ENCODE data around the gene FAXDC2. TPM values are rescaled to one million over a fixed set of nuclear protein-coding genes. Genes with fewer than 3 reads are reported as not detected.
A peak's percentile ranks its signal among the peaks of the same experiment; 100 is the strongest.

Gene FAXDC2
- total and polyA plus RNA-seq, 5 donors from 2014 or later, result 0.21 to 4.0 (median 0.40) TPM; not detected in 2

DNA sequence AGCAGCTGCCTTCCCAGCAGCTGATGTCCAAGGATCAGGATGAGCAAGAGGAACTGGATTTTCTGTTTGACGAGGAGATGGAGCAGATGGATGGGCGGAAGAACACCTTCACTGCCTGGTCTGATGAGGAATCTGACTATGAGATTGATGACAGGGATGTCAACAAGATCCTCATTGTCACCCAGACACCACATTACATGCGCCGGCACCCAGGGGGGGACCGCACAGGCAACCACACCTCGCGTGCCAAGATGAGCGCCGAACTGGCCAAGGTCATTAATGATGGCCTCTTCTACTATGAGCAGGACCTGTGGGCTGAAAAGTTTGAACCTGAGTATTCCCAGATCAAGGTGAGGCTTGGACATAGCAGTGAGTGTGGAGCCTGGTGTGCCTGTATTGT, 48.4 kb downstream of the FAXDC2 start:
- H3K27ac Mint-ChIP-seq, result peak overlapping the region in 2 of 3 donors; percentile 47 to 49
- Histone ChIP-seq H3K4me3 (ENCODE audit: low read depth, low read length) (no peak overlapping the region), H3K36me3 (ENCODE audit: control insufficient read depth, insufficient read depth, low read length) (peaks cover 90% of the 10 kb centered on the region), H3K9me3 (ENCODE audit: control insufficient read depth in 2 of 2, low read length in 2 of 2) (no peaks in the 10 kb centered on the region), H3K27ac (ENCODE audit: insufficient read depth, low read length, poor library complexity, severe bottlenecking) (no peak overlapping the region), H3K27me3 (ENCODE audit: control insufficient read depth, insufficient read depth, low read length) (no peaks in the 10 kb centered on the region), H3K4me1 (ENCODE audit: control insufficient read depth, insufficient read depth, low read length, poor library complexity, severe bottlenecking) (no peaks in the 10 kb centered on the region)
- H3K4me3 Mint-ChIP-seq, result no peak overlapping the region
- H3K27me3 Mint-ChIP-seq, result no peaks in the 10 kb centered on the region
- H3K36me3 Mint-ChIP-seq, result peaks cover 70% of the 10 kb centered on the region
- DNase-seq (no peak), ATAC-seq (ENCODE audit: low read depth in 2 of 2) (no peak)
- H3K9me3 Mint-ChIP-seq, result no peaks in the 10 kb centered on the region
- no peaks in the 10 kb centered on the region for H3K4me1 Mint-ChIP-seq

DNA sequence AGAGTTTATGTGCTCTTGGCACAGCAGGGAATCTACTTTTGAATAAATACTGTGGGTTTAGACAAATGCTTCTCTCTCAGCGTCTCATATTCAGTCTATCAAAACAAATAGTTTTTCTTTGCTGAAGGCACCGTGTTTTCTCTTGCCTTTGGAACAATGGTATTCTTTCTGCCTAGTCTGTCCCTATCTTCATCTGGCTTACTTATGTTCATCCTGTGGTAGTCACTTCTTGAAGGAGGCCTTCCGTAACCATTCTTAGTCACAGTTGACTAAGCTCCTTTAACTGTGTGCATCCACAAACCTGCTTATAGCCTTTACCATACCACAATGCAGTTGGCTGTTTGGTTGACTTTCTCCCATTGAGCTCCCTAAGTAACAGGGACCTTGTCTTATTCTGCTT, 49.3 kb downstream of the FAXDC2 start:
- Histone ChIP-seq H3K9me3 (ENCODE audit: control insufficient read depth in 2 of 2, low read length in 2 of 2) (no peaks in the 10 kb centered on the region), H3K27me3 (ENCODE audit: control insufficient read depth, insufficient read depth, low read length) (no peaks in the 10 kb centered on the region), H3K4me1 (ENCODE audit: control insufficient read depth, insufficient read depth, low read length, poor library complexity, severe bottlenecking) (no peaks in the 10 kb centered on the region), H3K4me3 (ENCODE audit: low read depth, low read length) (no peak overlapping the region), H3K27ac (ENCODE audit: insufficient read depth, low read length, poor library complexity, severe bottlenecking) (no peak overlapping the region), H3K36me3 (ENCODE audit: control insufficient read depth, insufficient read depth, low read length) (peaks cover 94% of the 10 kb centered on the region)
- DNase-seq (no peak), ATAC-seq (ENCODE audit: low read depth in 2 of 2) (no peak)
- peaks cover 64% of the 10 kb centered on the region for H3K36me3 Mint-ChIP-seq
- H3K27ac Mint-ChIP-seq, result peak overlapping the region in 2 of 3 donors; percentile 27 to 49
- no peaks in the 10 kb centered on the region for H3K27me3 Mint-ChIP-seq
- no peak overlapping the region for H3K4me3 Mint-ChIP-seq
- H3K4me1 Mint-ChIP-seq, result no peaks in the 10 kb centered on the region
- no peaks in the 10 kb centered on the region for H3K9me3 Mint-ChIP-seq

DNA sequence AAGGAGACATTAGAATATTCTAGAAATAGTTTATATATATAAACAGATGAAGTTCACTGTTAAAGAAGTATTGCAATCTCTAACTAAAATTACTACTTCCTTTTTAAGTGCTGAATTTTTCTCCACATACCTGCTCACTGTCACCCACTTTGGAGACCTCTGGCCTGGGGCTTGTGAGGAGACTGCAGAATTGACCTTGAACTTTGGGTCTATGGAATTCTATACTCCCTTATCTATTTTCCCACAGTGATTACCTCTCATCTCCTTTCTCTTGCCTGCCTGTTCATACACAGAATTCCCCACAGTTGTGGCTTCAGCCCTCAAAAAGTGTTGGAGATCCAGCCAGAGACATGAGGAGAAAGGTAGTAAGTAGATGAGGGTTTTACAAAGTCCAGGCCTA, 49.8 kb downstream of the FAXDC2 start:
- Histone ChIP-seq H3K9me3 (ENCODE audit: control insufficient read depth in 2 of 2, low read length in 2 of 2) (no peaks in the 10 kb centered on the region), H3K27me3 (ENCODE audit: control insufficient read depth, insufficient read depth, low read length) (no peaks in the 10 kb centered on the region), H3K4me3 (ENCODE audit: low read depth, low read length) (no peak overlapping the region), H3K4me1 (ENCODE audit: control insufficient read depth, insufficient read depth, low read length, poor library complexity, severe bottlenecking) (no peaks in the 10 kb centered on the region), H3K36me3 (ENCODE audit: control insufficient read depth, insufficient read depth, low read length) (peaks cover 89% of the 10 kb centered on the region), H3K27ac (ENCODE audit: insufficient read depth, low read length, poor library complexity, severe bottlenecking) (no peak overlapping the region)
- Mint-ChIP-seq H3K9me3 (no peaks in the 10 kb centered on the region), H3K4me1 (no peaks in the 10 kb centered on the region), H3K27me3 (no peaks in the 10 kb centered on the region), H3K27ac (peak overlapping the region in 1 of 3 donors; percentile 61), H3K4me3 (no peak overlapping the region), H3K36me3 (peaks cover 63% of the 10 kb centered on the region)
- ATAC-seq (ENCODE audit: low read depth in 2 of 2), result no peak
- no peak for DNase-seq

DNA sequence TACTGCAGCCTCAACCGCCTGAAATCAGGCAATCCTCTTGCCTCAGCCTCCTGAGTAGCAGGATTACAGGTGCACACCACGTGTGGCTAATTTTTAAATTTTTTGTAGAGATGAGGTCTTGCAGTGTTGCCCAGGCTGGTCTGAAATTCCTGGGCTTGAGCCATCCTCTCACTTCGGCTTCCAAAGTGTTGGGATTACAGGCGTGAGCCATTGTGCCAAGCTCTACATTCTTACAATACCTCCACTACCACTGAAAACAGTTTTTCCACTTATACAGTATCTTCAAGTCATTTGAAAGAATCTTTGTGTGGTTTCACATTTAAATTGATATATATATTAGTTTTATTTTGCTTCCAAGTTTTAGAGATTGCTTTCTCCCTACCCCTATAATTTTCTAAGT, 52.6 kb downstream of the FAXDC2 start:
- Histone ChIP-seq H3K36me3 (ENCODE audit: control insufficient read depth, insufficient read depth, low read length) (peaks cover 86% of the 10 kb centered on the region), H3K27ac (ENCODE audit: insufficient read depth, low read length, poor library complexity, severe bottlenecking) (no peak overlapping the region), H3K4me3 (ENCODE audit: low read depth, low read length) (no peak overlapping the region), H3K27me3 (ENCODE audit: control insufficient read depth, insufficient read depth, low read length) (no peaks in the 10 kb centered on the region), H3K9me3 (ENCODE audit: control insufficient read depth in 2 of 2, low read length in 2 of 2) (no peaks in the 10 kb centered on the region), H3K4me1 (ENCODE audit: control insufficient read depth, insufficient read depth, low read length, poor library complexity, severe bottlenecking) (no peaks in the 10 kb centered on the region)
- no peaks in the 10 kb centered on the region for H3K27me3 Mint-ChIP-seq
- H3K9me3 Mint-ChIP-seq, result no peaks in the 10 kb centered on the region
- no peak overlapping the region for H3K4me3 Mint-ChIP-seq
- ATAC-seq (ENCODE audit: low read depth in 2 of 2), result no peak
- H3K36me3 Mint-ChIP-seq, result peaks cover 61% of the 10 kb centered on the region
- peaks cover 0 to 3% (median 0%) of the 10 kb centered on the region in 4 donors for H3K4me1 Mint-ChIP-seq
- DNase-seq, result no peak
- H3K27ac Mint-ChIP-seq, result no peak overlapping the region

DNA sequence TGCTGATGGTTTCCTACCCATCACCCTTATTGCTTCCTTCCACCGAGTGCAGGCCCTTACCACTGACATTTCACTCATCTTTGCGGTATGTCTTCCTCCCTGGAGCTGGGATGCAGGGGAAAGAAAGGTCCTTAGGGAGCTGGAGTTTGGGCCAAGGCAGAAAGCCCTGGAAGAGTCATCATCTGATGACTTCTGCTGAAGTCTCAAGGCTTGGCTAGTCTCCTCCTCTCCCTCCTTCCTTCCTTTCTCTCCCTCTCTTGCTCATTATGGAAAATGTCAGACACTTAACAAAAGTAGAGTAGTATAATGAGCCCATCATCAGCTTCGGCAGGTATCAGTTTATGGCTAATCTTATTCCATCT, 55.2 kb downstream of the FAXDC2 start:
- DNase-seq (no peak), ATAC-seq (ENCODE audit: low read depth in 2 of 2) (no peak)
- no peak overlapping the region for H3K4me3 Mint-ChIP-seq
- H3K4me3 ChIP-seq (ENCODE audit: low read depth, low read length), result no peak overlapping the region
- peaks cover 0 to 5% (median 2%) of the 10 kb centered on the region in 4 donors for H3K4me1 Mint-ChIP-seq
- peak overlapping the region in 1 of 3 donors; percentile 72 for H3K27ac Mint-ChIP-seq
- no peaks in the 10 kb centered on the region for H3K4me1 ChIP-seq (ENCODE audit: control insufficient read depth, insufficient read depth, low read length, poor library complexity, severe bottlenecking)
- H3K27ac ChIP-seq (ENCODE audit: insufficient read depth, low read length, poor library complexity, severe bottlenecking), result no peak overlapping the region
- H3K36me3 ChIP-seq (ENCODE audit: control insufficient read depth, insufficient read depth, low read length), result peaks cover 84% of the 10 kb centered on the region
- no peaks in the 10 kb centered on the region for H3K9me3 Mint-ChIP-seq
- no peaks in the 10 kb centered on the region for H3K27me3 ChIP-seq (ENCODE audit: control insufficient read depth, insufficient read depth, low read length)
- H3K27me3 Mint-ChIP-seq, result no peaks in the 10 kb centered on the region
- no peaks in the 10 kb centered on the region for H3K9me3 ChIP-seq (ENCODE audit: control insufficient read depth in 2 of 2, low read length in 2 of 2)
- H3K36me3 Mint-ChIP-seq, result peaks cover 46% of the 10 kb centered on the region

DNA sequence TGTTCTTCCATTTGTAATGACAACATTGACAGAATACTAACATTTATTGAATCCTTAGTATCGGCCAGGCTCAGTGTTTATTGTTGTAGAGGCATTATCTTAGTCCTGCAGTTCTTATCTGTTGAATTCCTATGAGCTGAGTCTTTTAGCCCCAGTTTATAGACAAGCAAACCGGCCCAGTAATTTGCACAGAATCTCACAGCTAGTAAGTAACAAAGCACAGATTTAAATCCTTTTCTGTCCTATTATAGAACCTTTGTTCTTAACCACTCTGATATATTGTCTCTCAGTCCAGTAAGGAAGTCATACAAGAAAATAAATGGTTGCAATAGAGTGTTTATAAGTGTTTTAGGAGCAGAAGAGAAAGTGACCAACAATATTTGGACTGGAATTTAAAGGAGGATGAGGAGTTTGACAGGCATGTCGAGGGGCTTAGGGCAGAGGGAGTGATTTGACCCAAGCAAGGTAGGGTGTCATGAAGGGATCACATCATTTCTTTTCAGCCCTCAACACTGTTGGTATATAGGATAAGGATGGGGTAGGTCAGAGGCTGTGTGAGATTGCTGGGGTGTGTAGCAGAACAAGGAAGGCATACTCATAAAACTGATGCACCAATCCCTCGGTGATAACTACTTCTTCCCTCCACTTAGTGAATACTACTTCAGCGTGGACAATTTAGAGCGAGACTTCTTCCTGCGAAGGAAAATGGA, 55.7 kb downstream of the FAXDC2 start:
- Mint-ChIP-seq H3K36me3 (peaks cover 41% of the 10 kb centered on the region), H3K27me3 (no peaks in the 10 kb centered on the region), H3K4me3 (no peak overlapping the region), H3K27ac (peak overlapping the region; percentile 1 to 72 (median 1)), H3K4me1 (peaks cover 0 to 8% (median 7%) of the 10 kb centered on the region in 4 donors), H3K9me3 (no peaks in the 10 kb centered on the region)
- DNase-seq, result no peak
- H3K4me1 ChIP-seq (ENCODE audit: control insufficient read depth, insufficient read depth, low read length, poor library complexity, severe bottlenecking), result no peaks in the 10 kb centered on the region
- no peak for ATAC-seq (ENCODE audit: low read depth in 2 of 2)
- H3K27me3 ChIP-seq (ENCODE audit: control insufficient read depth, insufficient read depth, low read length), result no peaks in the 10 kb centered on the region
- H3K9me3 ChIP-seq (ENCODE audit: control insufficient read depth in 2 of 2, low read length in 2 of 2), result no peaks in the 10 kb centered on the region
- H3K36me3 ChIP-seq (ENCODE audit: control insufficient read depth, insufficient read depth, low read length), result peaks cover 84% of the 10 kb centered on the region
- no peak overlapping the region for H3K27ac ChIP-seq (ENCODE audit: insufficient read depth, low read length, poor library complexity, severe bottlenecking)
- H3K4me3 ChIP-seq (ENCODE audit: low read depth, low read length), result no peak overlapping the region

DNA sequence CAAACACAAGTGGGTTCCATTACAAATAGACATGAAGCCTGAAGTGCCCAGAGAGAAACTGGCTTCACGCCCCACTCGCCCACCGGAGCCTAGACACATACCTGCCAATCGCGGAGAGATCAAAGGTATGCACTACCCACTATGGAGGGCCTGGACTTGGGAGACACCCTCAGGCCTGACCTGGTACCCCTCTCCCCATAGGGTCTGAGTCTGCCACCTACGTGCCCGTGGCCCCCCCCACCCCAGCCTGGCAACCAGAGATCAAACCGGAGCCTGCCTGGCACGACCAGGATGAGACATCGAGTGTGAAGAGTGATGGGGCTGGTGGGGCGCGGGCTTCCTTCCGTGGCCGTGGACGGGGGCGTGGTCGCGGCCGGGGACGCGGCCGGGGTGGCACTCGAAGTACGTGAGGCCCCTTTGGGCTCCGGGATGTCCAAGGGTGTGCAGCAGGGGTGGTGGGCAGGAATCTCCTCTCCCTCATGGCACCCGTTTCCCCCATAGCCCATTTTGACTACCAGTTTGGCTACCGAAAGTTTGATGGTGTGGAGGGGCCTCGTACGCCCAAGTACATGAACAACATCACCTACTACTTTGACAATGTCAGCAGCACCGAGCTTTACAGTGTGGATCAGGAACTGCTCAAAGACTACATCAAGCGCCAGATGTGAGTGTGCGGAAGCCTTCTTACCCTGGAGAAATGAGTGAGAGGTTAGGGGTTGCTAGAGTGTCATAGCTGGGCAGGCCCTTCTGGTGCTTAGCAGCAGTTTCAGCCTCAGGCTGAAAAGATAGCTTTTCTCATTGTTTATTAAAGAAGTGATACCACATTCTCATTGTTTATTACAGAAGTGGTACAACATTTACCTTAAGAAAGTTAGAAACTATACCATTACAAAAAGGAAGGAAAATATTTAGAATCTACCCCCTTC, 56.5 kb downstream of the FAXDC2 start:
- Mint-ChIP-seq H3K27ac (peak overlapping the region in 1 of 3 donors; percentile 49), H3K4me1 (peaks cover 0 to 8% (median 7%) of the 10 kb centered on the region in 4 donors)

More for the DNA sequence above, 56.5 kb downstream of the FAXDC2 start:
- Mint-ChIP-seq H3K4me3 (no peak overlapping the region), H3K9me3 (no peaks in the 10 kb centered on the region), H3K27me3 (no peaks in the 10 kb centered on the region), H3K36me3 (peaks cover 38% of the 10 kb centered on the region)
- Histone ChIP-seq H3K9me3 (ENCODE audit: control insufficient read depth in 2 of 2, low read length in 2 of 2) (no peaks in the 10 kb centered on the region), H3K36me3 (ENCODE audit: control insufficient read depth, insufficient read depth, low read length) (peaks cover 77% of the 10 kb centered on the region), H3K4me3 (ENCODE audit: low read depth, low read length) (no peak overlapping the region), H3K27ac (ENCODE audit: insufficient read depth, low read length, poor library complexity, severe bottlenecking) (no peak overlapping the region), H3K4me1 (ENCODE audit: control insufficient read depth, insufficient read depth, low read length, poor library complexity, severe bottlenecking) (no peaks in the 10 kb centered on the region), H3K27me3 (ENCODE audit: control insufficient read depth, insufficient read depth, low read length) (no peaks in the 10 kb centered on the region)
- ATAC-seq (ENCODE audit: low read depth in 2 of 2) (no peak), DNase-seq (no peak)

Measured in CD4-positive, CD25-positive, alpha-beta regulatory T cell (primary cell).